Osteoblast (primary cell): Measurements from ENCODE around the gene PALLD. TPM values are rescaled to one million over a fixed set of nuclear protein-coding genes. Genes with fewer than 3 reads are reported as not detected.
A peak's percentile ranks its signal among the peaks of the same experiment; 100 is the strongest.

Experiments used
- DNase-seq: peaks from one replicate; pipeline ENCODE4 v3.0.0; 2011; ENCODE audit warnings: low spot score, mixed read lengths; ENCODE audit not compliant: insufficient read length; ENCODE audit errors: missing footprints
- H2AFZ ChIP-seq: 2 replicates; pipeline ENCODE4 v1.6.0; 2011; ENCODE audit warnings: mild to moderate bottlenecking, low read length
- H3K27ac ChIP-seq: 2 replicates; pipeline ENCODE4 v1.5.1; 2011; ENCODE audit warnings: mild to moderate bottlenecking, low read depth, low read length, moderate library complexity
- H3K27me3 ChIP-seq: 2 replicates; pipeline ENCODE4 v1.6.0; 2012; ENCODE audit warnings: mild to moderate bottlenecking, control low read depth, inconsistent platforms, low read length, moderate library complexity; ENCODE audit not compliant: insufficient read depth
- H3K36me3 ChIP-seq: 2 replicates; pipeline ENCODE4 v1.5.1; 2011; ENCODE audit warnings: mild to moderate bottlenecking, low read length, control low read depth, moderate library complexity; ENCODE audit not compliant: insufficient read depth
- H3K4me1 ChIP-seq: 2 replicates; pipeline ENCODE4 v1.5.1; 2011; ENCODE audit warnings: mild to moderate bottlenecking, low read length, control low read depth, moderate library complexity; ENCODE audit not compliant: insufficient read depth
- H3K4me2 ChIP-seq: 2 replicates; pipeline ENCODE4 v1.6.0; 2011; ENCODE audit warnings: mild to moderate bottlenecking, low read length; ENCODE audit not compliant: insufficient read depth
- H3K4me3 ChIP-seq: fragments of 200-600 bp; sonication (generic); 3 replicates; pipeline ENCODE4 v1.5.1; 2012; ENCODE audit warnings: mild to moderate bottlenecking, low read length, inconsistent platforms; ENCODE audit not compliant: insufficient read depth
- H3K79me2 ChIP-seq: 2 replicates; pipeline ENCODE4 v1.6.0; 2012; ENCODE audit warnings: mild to moderate bottlenecking, low read length, control low read depth, inconsistent platforms; ENCODE audit not compliant: insufficient read depth
- H3K9me3 ChIP-seq: 2 replicates; pipeline ENCODE4 v1.5.1; 2011; ENCODE audit warnings: low read depth, low read length, control low read depth
- H4K20me1 ChIP-seq: 2 replicates; pipeline ENCODE4 v1.6.0; 2012; ENCODE audit warnings: mild to moderate bottlenecking, low read length, control low read depth; ENCODE audit not compliant: insufficient read depth
- CTCF ChIP-seq: IDR thresholded peaks from 2 replicates; pipeline ENCODE4 v1.5.1; 2011; ENCODE audit warnings: mild to moderate bottlenecking, low read depth, low read length, moderate library complexity; ENCODE audit errors: extremely low read depth
- total RNA-seq: library from RNA; depleted of rRNA; stranded (reverse); fragments of >200 nt; gene quantifications from 2 replicates; pipeline ENCODE4 v1.2.3, GENCODE V29; 2012

Gene PALLD
- total RNA-seq, 1 donor = 244 TPM

DNA sequence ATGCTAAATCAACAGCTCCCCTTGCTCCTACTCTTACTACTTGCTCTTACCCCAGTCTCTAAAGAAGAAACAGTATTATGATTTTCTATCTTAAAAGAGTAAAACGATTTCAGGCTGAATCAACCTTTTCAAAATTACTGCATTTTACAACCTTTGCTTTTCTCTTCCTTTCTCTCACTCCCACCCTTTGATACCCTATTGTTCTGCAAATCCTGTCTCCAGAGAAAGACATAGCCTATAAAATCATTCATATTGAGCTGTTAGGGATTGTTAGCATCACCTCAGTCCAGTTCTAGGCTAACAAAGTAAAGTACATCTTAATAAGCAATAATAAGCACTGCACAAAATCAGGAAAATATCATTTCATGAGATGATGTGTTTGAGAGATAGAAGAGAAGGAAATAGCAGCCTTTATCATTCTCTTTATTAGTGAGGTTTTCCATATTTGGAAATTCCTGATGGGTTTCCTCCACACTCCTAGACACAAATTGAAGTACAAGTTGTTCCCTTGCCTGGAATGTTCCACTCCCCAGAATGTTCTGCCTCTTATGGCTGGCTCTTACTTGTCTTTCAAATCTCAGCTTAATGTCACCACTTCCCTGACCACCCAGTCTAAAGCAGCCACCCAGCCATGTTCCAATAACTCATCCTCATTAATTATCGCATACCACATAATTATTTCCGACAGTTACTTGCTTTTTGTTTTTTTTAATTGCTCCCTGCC lies 219.7 kb downstream of the PALLD start:
- Histone ChIP-seq H3K27me3 (no peaks in the 10 kb centered on the region), H3K9me3 (no peaks in the 10 kb centered on the region), H4K20me1 (no peaks in the 10 kb centered on the region), H3K79me2 (peaks cover 3% of the 10 kb centered on the region), H3K27ac (no peak overlapping the region), H3K36me3 (peaks cover 43% of the 10 kb centered on the region), H3K4me1 (peaks cover 22% of the 10 kb centered on the region), H3K4me2 (no peak overlapping the region), H2AFZ (no peak overlapping the region), H3K4me3 (no peak overlapping the region)
- TF ChIP-seq CTCF = no peak
- DNase-seq = no peak

- peak; percentile 42 for DNase-seq
- no peaks in the 10 kb centered on the region for H3K9me3 ChIP-seq
- H3K36me3 ChIP-seq = peaks cover 43% of the 10 kb centered on the region
- H2AFZ ChIP-seq = no peak overlapping the region
- peaks cover 3% of the 10 kb centered on the region for H3K79me2 ChIP-seq
- no peak overlapping the region for H3K4me3 ChIP-seq
- H3K4me2 ChIP-seq = no peak overlapping the region
- no peaks in the 10 kb centered on the region for H4K20me1 ChIP-seq
- H3K27ac ChIP-seq = no peak overlapping the region
- TF ChIP-seq CTCF = no peak
- no peaks in the 10 kb centered on the region for H3K27me3 ChIP-seq
- peaks cover 20% of the 10 kb centered on the region for H3K4me1 ChIP-seq
Measured at GRCh38 chr4:168717847-168718246, 221.0 kb downstream of the PALLD start.

DNA sequence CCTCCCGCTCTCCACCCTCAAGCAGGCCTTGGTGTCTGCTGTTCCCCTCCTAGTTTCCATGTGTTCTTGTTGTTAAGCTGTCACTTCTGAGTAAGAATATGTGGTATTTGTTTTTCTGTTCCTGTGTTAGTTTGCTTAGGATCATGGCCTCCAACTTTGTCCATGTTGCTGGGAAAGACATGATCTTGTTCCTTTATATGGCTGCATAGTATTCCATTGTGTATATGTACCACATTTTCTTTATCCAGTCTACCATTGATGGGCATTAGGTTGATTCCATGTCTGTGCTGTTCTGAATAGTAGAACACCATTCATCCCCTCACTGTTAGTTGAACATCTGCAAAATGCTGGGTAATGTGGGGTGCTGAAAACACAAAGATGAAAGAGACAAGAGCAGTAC lies 222.9 kb downstream of the PALLD start:
- Histone ChIP-seq H3K4me2 (no peak overlapping the region), H3K9me3 (no peaks in the 10 kb centered on the region), H3K4me3 (no peak overlapping the region), H3K4me1 (peaks cover 35% of the 10 kb centered on the region), H3K36me3 (peaks cover 33% of the 10 kb centered on the region), H3K27ac (no peak overlapping the region), H2AFZ (no peak overlapping the region), H3K27me3 (no peaks in the 10 kb centered on the region), H3K79me2 (no peaks in the 10 kb centered on the region), H4K20me1 (no peaks in the 10 kb centered on the region)
- no peak for TF ChIP-seq CTCF
- no peak for DNase-seq

DNA sequence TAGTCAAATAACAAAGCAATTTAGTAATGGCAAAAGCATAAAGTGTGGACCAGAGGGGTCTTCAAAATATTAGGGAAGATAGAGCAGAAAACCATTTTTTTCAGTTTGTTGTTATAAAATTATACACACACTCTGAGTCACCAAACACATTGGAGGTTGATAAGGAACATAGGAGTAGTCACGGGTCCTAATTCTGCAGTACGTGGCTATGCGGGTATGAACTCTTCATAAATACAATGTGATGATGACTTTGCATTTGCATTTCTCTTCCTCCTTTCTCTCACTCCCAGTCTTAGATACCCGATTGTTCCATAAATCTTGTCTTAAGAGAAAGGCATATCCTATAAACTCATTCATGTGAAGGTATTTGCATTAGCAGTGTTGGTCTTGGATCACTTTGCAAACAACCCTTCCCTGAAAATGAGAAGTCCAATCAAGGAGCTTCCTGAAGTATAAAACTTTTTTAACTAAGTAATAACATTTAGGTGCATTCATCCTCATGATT lies 223.6 kb downstream of the PALLD start:
- TF ChIP-seq CTCF = no peak
- H3K79me2 ChIP-seq = no peaks in the 10 kb centered on the region
- H3K4me3 ChIP-seq = no peak overlapping the region
- no peak overlapping the region for H3K4me2 ChIP-seq
- no peak for DNase-seq
- peaks cover 41% of the 10 kb centered on the region for H3K4me1 ChIP-seq
- no peak overlapping the region for H3K27ac ChIP-seq
- H3K9me3 ChIP-seq = no peaks in the 10 kb centered on the region
- no peak overlapping the region for H2AFZ ChIP-seq
- H4K20me1 ChIP-seq = no peaks in the 10 kb centered on the region
- peaks cover 26% of the 10 kb centered on the region for H3K36me3 ChIP-seq
- no peaks in the 10 kb centered on the region for H3K27me3 ChIP-seq
